Loucy (cell line): ENCODE measurements around the gene ANKK1.

Source experiments
- EZH2phosphoT487 ChIP-seq: fragments of 200-600 bp; IDR thresholded peaks from 2 replicates; pipeline ENCODE4 v1.6.1; 2018; ENCODE audit warnings: antibody characterized with exemption, mild to moderate bottlenecking, moderate library complexity, borderline replicate concordance
- TF ChIP-seq, protein P1 (sequence below): fragments of 200-600 bp; sonication (generic); conservative IDR thresholded peaks from 2 replicates; pipeline ENCODE4 v1.5.1; 2014; ENCODE audit warnings: mild to moderate bottlenecking, antibody characterized with exemption, low read length

DNA sequence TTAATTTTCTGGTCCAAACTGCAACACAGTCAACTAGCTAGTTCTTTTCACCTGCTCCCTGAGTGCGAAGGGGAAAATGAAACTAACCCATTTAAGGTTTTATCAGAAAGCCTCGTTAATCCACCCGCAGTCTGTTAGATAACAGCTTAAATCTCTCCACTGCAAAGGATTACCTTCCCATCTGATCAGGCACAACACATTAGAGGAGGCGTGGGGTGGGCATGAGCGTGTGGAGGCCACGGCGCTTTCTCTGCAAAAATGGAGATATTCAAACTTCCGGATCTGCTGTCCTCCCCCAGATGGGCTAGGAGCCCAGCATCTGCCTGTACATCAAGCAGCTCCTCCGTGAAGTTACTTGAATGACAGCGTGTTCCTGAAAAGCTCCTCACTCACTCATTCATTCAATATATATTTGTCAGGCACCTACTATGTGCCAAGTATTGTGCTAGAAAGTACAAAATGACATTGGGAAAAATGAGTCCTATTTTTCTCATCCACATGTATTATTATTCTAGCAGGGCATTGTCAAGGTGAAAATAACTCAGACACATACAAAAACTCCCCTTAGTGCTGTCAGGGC is 13.5 kb upstream of the ANKK1 start:
- TF ChIP-seq, protein P1, sequence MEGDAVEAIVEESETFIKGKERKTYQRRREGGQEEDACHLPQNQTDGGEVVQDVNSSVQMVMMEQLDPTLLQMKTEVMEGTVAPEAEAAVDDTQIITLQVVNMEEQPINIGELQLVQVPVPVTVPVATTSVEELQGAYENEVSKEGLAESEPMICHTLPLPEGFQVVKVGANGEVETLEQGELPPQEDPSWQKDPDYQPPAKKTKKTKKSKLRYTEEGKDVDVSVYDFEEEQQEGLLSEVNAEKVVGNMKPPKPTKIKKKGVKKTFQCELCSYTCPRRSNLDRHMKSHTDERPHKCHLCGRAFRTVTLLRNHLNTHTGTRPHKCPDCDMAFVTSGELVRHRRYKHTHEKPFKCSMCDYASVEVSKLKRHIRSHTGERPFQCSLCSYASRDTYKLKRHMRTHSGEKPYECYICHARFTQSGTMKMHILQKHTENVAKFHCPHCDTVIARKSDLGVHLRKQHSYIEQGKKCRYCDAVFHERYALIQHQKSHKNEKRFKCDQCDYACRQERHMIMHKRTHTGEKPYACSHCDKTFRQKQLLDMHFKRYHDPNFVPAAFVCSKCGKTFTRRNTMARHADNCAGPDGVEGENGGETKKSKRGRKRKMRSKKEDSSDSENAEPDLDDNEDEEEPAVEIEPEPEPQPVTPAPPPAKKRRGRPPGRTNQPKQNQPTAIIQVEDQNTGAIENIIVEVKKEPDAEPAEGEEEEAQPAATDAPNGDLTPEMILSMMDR = no peak
- no peak for TF ChIP-seq EZH2phosphoT487
